Sciatic nerve (tissue), 2 donors: ENCODE measurements around the gene STH. TPM values are rescaled to one million over a fixed set of nuclear protein-coding genes. Genes with fewer than 3 reads are reported as not detected.
"Not testable (repeated sequence)": the region's sequence is repeated elsewhere in the genome, so short reads cannot be mapped to it uniquely, and the experiment has no call there.

Source experiments
- ATAC-seq: fragments of 200-7000 bp; cut with Tn5 transposase; one replicate; pipeline ENCODE4 v1.9.1; 2020; ENCODE audit warnings: mild to moderate bottlenecking, moderate library complexity
- DNase-seq: peaks from one replicate; pipeline ENCODE4 v3.0.0-alpha.2; 2020; ENCODE audit warnings: low spot score
- intact Hi-C: fragments of 100-400 bp; cut with DNase I; formaldehyde crosslinking; loops from one replicate; pipeline ENCODE4 v1.14.2; 2022
- total RNA-seq: library from RNA; stranded (reverse); fragmentation: NEBNext Ultra II Directional; extraction: Animal tissue kit (Norgen Biotek cat#: 25700); gene quantifications from one replicate; pipeline ENCODE4 v1.2.1, GENCODE V29; 2021
- donor health status: DM: no; HTN: no; CAD: no.
- donor health status: DM: no; HTN: no; CAD: no.

STH gene
- total RNA-seq, 1 donor from 2014 or later = not detected

- no peak for DNase-seq
- intact Hi-C loops = loop anchor here (10.0 kb wide), 1 partner anchor 215 kb away; no protein-coding TSS in a partner anchor
- ATAC-seq = no peak
These were observed 1.2 kb downstream of the STH start for GRCh38 chr17:46000292-46000691.

- DNase-seq (no peak), ATAC-seq (no peak)
- intact Hi-C loops = loop anchor here (10.0 kb wide), 1 partner anchor 214 kb away; no protein-coding TSS in a partner anchor
These were observed 1.7 kb downstream of the STH start for GRCh38 chr17:46000757-46001156.

- intact Hi-C loops = loop anchor here (10.0 kb wide), 1 partner anchor 213 kb away; no protein-coding TSS in a partner anchor
- ATAC-seq = peak; percentile 5
- DNase-seq = no peak
These were observed 2.6 kb downstream of the STH start for GRCh38 chr17:46001390-46002310.

- ATAC-seq = peak; percentile 90
- peak; percentile 82 for DNase-seq
- intact Hi-C loops = loop anchor here (10.0 kb wide), 1 partner anchor 212 kb away; no protein-coding TSS in a partner anchor
These were observed 3.4 kb downstream of the STH start for GRCh38 chr17:46002311-46002972.

- ATAC-seq (peak; percentile 7), DNase-seq (no peak)
- intact Hi-C loops = loop anchor here (1.0 to 10.0 kb wide), 2 partner anchors 25 to 212 kb away; no protein-coding TSS in a partner anchor
These were observed 3.9 kb downstream of the STH start for GRCh38 chr17:46002973-46003316.

- ATAC-seq = peak; percentile 31
- intact Hi-C loops = loop anchor here (1.0 to 10.0 kb wide), 2 partner anchors 24 to 211 kb away; no protein-coding TSS in a partner anchor
- DNase-seq = no peak
These were observed 5.1 kb downstream of the STH start for GRCh38 chr17:46003907-46004748.

- DNase-seq, ATAC-seq: not testable (repeated sequence)
- intact Hi-C loops = loop anchor here (10.0 kb wide), 1 partner anchor 209 kb away; no protein-coding TSS in a partner anchor
These were observed 7.0 kb downstream of the STH start for GRCh38 chr17:46006082-46006481.

- ATAC-seq (no peak), DNase-seq (no peak)
- intact Hi-C loops = loop anchor here (10.0 kb wide), 1 partner anchor 207 kb away; no protein-coding TSS in a partner anchor
These were observed 8.5 kb downstream of the STH start for GRCh38 chr17:46007461-46007965.

- intact Hi-C loops = loop anchor here (10.0 kb wide), 1 partner anchor 206 kb away; no protein-coding TSS in a partner anchor
- no peak for DNase-seq
- ATAC-seq = no peak
These were observed 9.5 kb downstream of the STH start for GRCh38 chr17:46008591-46008990.

- intact Hi-C loops = loop anchor here (10.0 kb wide), 1 partner anchor 205 kb away; no protein-coding TSS in a partner anchor
- no peak for ATAC-seq
These were observed 10.9 kb downstream of the STH start for GRCh38 chr17:46009681-46010596.

GRCh38 chr17:46010597-46011186 is 11.6 kb downstream of the STH start:
- DNase-seq = no peak
- intact Hi-C loops = no loop called here
- ATAC-seq = no peak

More at GRCh38 chr17:46009681-46010596, 10.9 kb downstream of the STH start:
- no peak for DNase-seq

GRCh38 chr17:46011711-46012505 is 12.9 kb downstream of the STH start:
- intact Hi-C loops = no loop called here
- DNase-seq (no peak), ATAC-seq (peak; percentile 13)

- DNase-seq (no peak), ATAC-seq (no peak)
- intact Hi-C loops = no loop called here
These were observed 13.5 kb downstream of the STH start for GRCh38 chr17:46012506-46013079.

GRCh38 chr17:46013127-46013501 is 14.1 kb downstream of the STH start:
- DNase-seq = no peak
- ATAC-seq = no peak

GRCh38 chr17:46013502-46014165 is 14.6 kb downstream of the STH start:
- DNase-seq = no peak
- intact Hi-C loops = no loop called here
- ATAC-seq = no peak

More at GRCh38 chr17:46013127-46013501, 14.1 kb downstream of the STH start:
- intact Hi-C loops = no loop called here
